ENCODE measurements around the gene MMP24OS. TPM values are rescaled to one million over a fixed set of nuclear protein-coding genes. Genes with fewer than 3 reads are reported as not detected.

MMP24OS gene
- total and polyA plus RNA-seq, 2 of the 4 experiments (the other 2 are of a cell fraction) = 5.9 to 64.9 TPM

DNA sequence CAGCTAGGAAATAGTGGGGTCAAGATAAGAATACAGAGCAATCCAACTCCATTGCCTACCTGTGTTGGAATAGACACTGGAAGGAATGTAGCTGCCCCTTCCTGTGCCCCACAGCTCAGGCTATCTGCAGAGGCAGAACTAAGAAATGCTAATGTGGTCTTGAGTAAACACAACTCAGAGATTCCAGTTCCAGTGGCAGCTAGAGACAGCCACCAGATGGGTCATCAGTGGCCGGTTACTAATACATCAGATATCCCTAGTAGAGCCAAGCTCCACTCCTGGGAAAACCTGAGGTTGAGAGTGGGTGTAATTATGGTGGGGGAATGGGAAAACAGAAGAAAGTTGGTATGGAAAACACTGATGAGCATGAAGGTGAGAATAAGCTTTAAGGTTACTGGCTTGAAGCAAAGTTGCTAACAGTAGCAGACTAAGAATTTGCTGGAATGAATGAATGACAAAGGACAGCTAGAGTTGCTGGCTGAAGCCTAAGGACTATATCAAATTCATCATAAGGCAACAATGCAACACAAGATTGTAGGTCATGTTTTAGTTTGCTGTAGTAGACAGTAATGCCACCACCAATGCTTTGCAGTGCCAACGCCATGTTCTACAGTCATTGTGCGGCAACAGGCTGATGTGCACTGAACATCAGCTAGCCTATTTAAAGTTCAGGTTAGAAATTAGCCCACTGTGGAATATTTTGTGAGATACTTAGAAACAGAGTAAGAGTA, 42.6 kb upstream of the MMP24OS start:
- CTCF ChIA-PET = interaction anchor here (0.6 to 2.2 kb wide), 3 partner anchors 12 to 37 kb away, joined by 3 to 9 read pairs (median 4); no protein-coding TSS in a partner anchor
- Histone ChIP-seq H3K27ac (ENCODE audit: insufficient read depth, low read length) (peak overlapping the region; percentile 64), H2AK5ac (ENCODE audit: low read depth, low read length) (peak overlapping the region; percentile 99), H4K91ac (ENCODE audit: insufficient read depth, low read depth, low read length) (peak overlapping the region; percentile 97), H3K4me2 (ENCODE audit: low read depth, low read length) (peak overlapping the region; percentile 41), H3K9me1 (ENCODE audit: insufficient read depth, low read length) (peaks cover 35% of the 10 kb centered on the region), H2AK9ac (replicated peaks; ENCODE audit: low read depth, low read length, poor library complexity) (peak overlapping the region; percentile 85), H4K8ac (ENCODE audit: low read depth in 2 of 2, low read length in 2 of 2) (peak overlapping the region; percentile 79 to 94), H3K56ac (ENCODE audit: extremely low read depth, insufficient read depth, low read length) (peak overlapping the region; percentile 93), H2BK20ac (ENCODE audit: low read depth, low read length) (peak overlapping the region; percentile 97), H2BK15ac (ENCODE audit: low read depth, low read length) (peak overlapping the region; percentile 95), H3K27me3 (ENCODE audit: control insufficient read depth, insufficient read depth, low read length) (no peaks in the 10 kb centered on the region), H3K9ac (ENCODE audit: low read depth, low read length) (no peak overlapping the region), H2BK120ac (ENCODE audit: low read depth, low read length) (peak overlapping the region; percentile 97), H3K79me1 (ENCODE audit: low read depth in 1 of 2, low read length in 2 of 2) (peaks cover 0 to 41% of the 10 kb centered on the region in 2 experiments; a peak in 2 of 4 replicates), H2BK5ac (ENCODE audit: low read depth, low read length, poor library complexity, severe bottlenecking) (peak overlapping the region; percentile 97), H3K14ac (replicated peaks; ENCODE audit: low read depth, low read length) (peak overlapping the region; percentile 89), H3K18ac (ENCODE audit: low read depth, low read length) (peak overlapping the region; percentile 76), H3K4me1 (ENCODE audit: control insufficient read depth, insufficient read depth, low read length) (peaks cover 34% of the 10 kb centered on the region), H4K5ac (ENCODE audit: low read depth, low read length) (peak overlapping the region; percentile 51), H2AFZ (replicated peaks; ENCODE audit: low read length, poor library complexity) (peak overlapping the region; percentile 13), H3K36me3 (ENCODE audit: control insufficient read depth, insufficient read depth, low read length) (no peaks in the 10 kb centered on the region), H3K23ac (ENCODE audit: low read depth, low read length) (peak overlapping the region; percentile 90), H3K4ac (ENCODE audit: low read depth, low read length) (peak overlapping the region; percentile 96), H4K20me1 (ENCODE audit: insufficient read depth, low read length) (no peaks in the 10 kb centered on the region), H3K4me3 (ENCODE audit: insufficient read depth, low read depth, low read length) (no peak overlapping the region), H3K9me3 (ENCODE audit: control insufficient read depth, insufficient read depth, low read length) (no peaks in the 10 kb centered on the region)
- dilution Hi-C loops (cut with HindIII; ENCODE audit: low sequenced_read_pairs, unreplicated experiment) = no loop called here
- 100% methylated on average over 2 of the region's 3 CpGs; no CpG with 5 or more reads in 1 of the 2 experiments for WGBS, 2 experiments (ENCODE audit: extremely low coverage in 2 of 2, insufficient read length in 1 of 2)
- intact Hi-C loops (cut with micrococcal nuclease) = no loop called here
- BruUV-seq (replicated peaks) = no TSS peak
- TF ChIP-seq BHLHE40 (IDR thresholded peaks at IDR 0.05; ENCODE audit: low read depth, low read length) (no peak), FOS (IDR thresholded peaks at IDR 0.05; ENCODE audit: low read depth, low read length) (peak; percentile 54; the same call in 1 of the 2 replicates), RCOR1 (IDR thresholded peaks at IDR 0.05; ENCODE audit: insufficient replicate concordance, low read length) (no peak), USF2 (IDR thresholded peaks at IDR 0.05; ENCODE audit: low read depth, low read length) (no peak), MAFK (IDR thresholded peaks at IDR 0.05; ENCODE audit: low read depth, low read length) (no peak), CEBPB (IDR thresholded peaks at IDR 0.05; ENCODE audit: low read depth, low read length) (no peak), MXI1 (IDR thresholded peaks at IDR 0.05; ENCODE audit: borderline replicate concordance, low read depth, low read length) (no peak), MAZ (IDR thresholded peaks at IDR 0.05; ENCODE audit: borderline replicate concordance, low read depth, low read length) (peak; percentile 38; the same call in 1 of the 2 replicates), CTCF (conservative IDR thresholded peaks at IDR 0.05; ENCODE audit: low read depth, low read length) (no peak), CHD1 (IDR thresholded peaks at IDR 0.05; ENCODE audit: low read depth, low read length) (no peak)
- ATAC-seq (ENCODE audit: low read depth) (peak; percentile 27), DNase-seq (peak; percentile 84)
- POLR2A ChIA-PET (ENCODE audit: unreplicated experiment) = interaction anchor here (0.5 to 1.1 kb wide), 3 partner anchors 10 to 979 kb away, joined by 3 to 18 read pairs (median 5); no protein-coding TSS in a partner anchor
- in situ Hi-C loops (cut with MboI; ENCODE audit: low sequenced_read_pairs) = no loop called here
